Panc1 (cell line): ENCODE data around the gene ALDH1A1. TPM values are rescaled to one million over a fixed set of nuclear protein-coding genes. Genes with fewer than 3 reads are reported as not detected.

Source experiments
- ATAC-seq: fragments of 200-7000 bp; cut with Tn5 transposase; 2 replicates; pipeline ENCODE4 v1.9.1; 2020; ENCODE audit warnings: mild to moderate bottlenecking, moderate library complexity
- BruUV-seq: library from RNA; stranded (reverse); fragments of 400-500 nt; replicated peaks from 2 replicates; lab custom pipeline; 2021; lab: Mats Ljungman, UMichigan
- CTCF ChIA-PET: fragments of 300-600 bp; sonication (Branson Sonifier 250); formaldehyde crosslinking; loops from one replicate; lab custom pipeline; 2022; ENCODE audit warnings: antibody characterized with exemption; lab: Charles Lee
- POLR2A ChIA-PET: fragments of 300-600 bp; sonication (Branson Sonifier 250); formaldehyde crosslinking; loops from one replicate; lab custom pipeline; 2022; ENCODE audit warnings: antibody characterized with exemption; lab: Charles Lee
- DNase-seq: peaks from one replicate; pipeline ENCODE4 v3.0.0-alpha.2; 2010; ENCODE audit warnings: low read depth, low spot score
- H3K27ac ChIP-seq: 2 replicates; pipeline ENCODE4 v1.5.1; 2011; ENCODE audit warnings: mild to moderate bottlenecking, low read length, inconsistent platforms
- H3K27me3 ChIP-seq: fragments of 200-500 bp; sonication (Bioruptor generic); 2 replicates; pipeline ENCODE4 v1.6.0; 2014; ENCODE audit warnings: low read length, inconsistent platforms; ENCODE audit not compliant: control insufficient read depth, insufficient read depth
- H3K36me3 ChIP-seq: fragments of 200-500 bp; sonication (Bioruptor generic); 2 replicates; pipeline ENCODE4 v1.5.1; 2014; ENCODE audit warnings: inconsistent platforms, mild to moderate bottlenecking, low read length, moderate library complexity; ENCODE audit not compliant: control insufficient read depth, insufficient read depth
- H3K4me1 ChIP-seq: 2 replicates; pipeline ENCODE4 v1.5.1; 2011; ENCODE audit warnings: inconsistent platforms, mild to moderate bottlenecking, low read length, moderate library complexity; ENCODE audit not compliant: control insufficient read depth, insufficient read depth
- H3K4me3 ChIP-seq, 2 experiments: 2 replicates each; pipeline ENCODE4 v1.5.1; 2011 to 2012; ENCODE audit warnings: low read depth in 2 of 2, low read length in 2 of 2, mild to moderate bottlenecking in 2 of 2, inconsistent platforms in 1 of 2, moderate library complexity in 1 of 2
- H3K9me3 ChIP-seq: fragments of 200-500 bp; sonication (Bioruptor generic); 2 replicates; pipeline ENCODE4 v1.5.1; 2014; ENCODE audit warnings: low read depth, mild to moderate bottlenecking, inconsistent platforms, low read length, moderate library complexity; ENCODE audit not compliant: control insufficient read depth, insufficient read depth
- CTCF ChIP-seq: fragments of 450-650 bp; IDR thresholded peaks from 2 replicates; pipeline ENCODE4 v1.5.1; 2017; ENCODE audit warnings: mild to moderate bottlenecking
- POLR2AphosphoS5 ChIP-seq: IDR thresholded peaks from 2 replicates; pipeline ENCODE4 v1.6.1; 2012; ENCODE audit warnings: mild to moderate bottlenecking, low read depth, low read length, moderate library complexity
- SIN3A ChIP-seq: IDR thresholded peaks from 2 replicates; pipeline ENCODE4 v1.6.1; 2012; ENCODE audit warnings: low read depth, mild to moderate bottlenecking, low read length, moderate library complexity, borderline replicate concordance; ENCODE audit not compliant: insufficient read depth
- TCF7L2 ChIP-seq: IDR thresholded peaks from 2 replicates; pipeline ENCODE4 v1.6.1; 2011; ENCODE audit warnings: mild to moderate bottlenecking, low read depth, low read length, inconsistent platforms
- in situ Hi-C: cut with HindIII; loops from 2 replicates; pipeline ENCODE4 v1.10.0; 2016; ENCODE audit warnings: low sequenced_read_pairs, low pct_unique_long_range_greater_than_20kb
- intact Hi-C: fragments of 100-400 bp; cut with micrococcal nuclease; formaldehyde crosslinking; loops from one replicate; pipeline ENCODE4 v1.10.0; 2022; ENCODE audit not compliant: unreplicated experiment
- total RNA-seq: library from RNA; stranded (reverse); gene quantifications from one replicate; pipeline ENCODE4 v1.2.1, GENCODE V29; 2021; ENCODE audit not compliant: unreplicated experiment
- TF ChIP-seq, protein P1 (sequence below), 2 experiments: IDR thresholded peaks; 2 replicates each; pipeline ENCODE4 v1.6.1; 2011 to 2012; ENCODE audit warnings: low read depth in 2 of 2, control low read depth in 1 of 2, low read length in 1 of 2, mild to moderate bottlenecking in 1 of 2, moderate library complexity in 1 of 2; ENCODE audit not compliant: insufficient read depth in 1 of 2

Gene ALDH1A1
- total RNA-seq, 1 experiment from 2014 or later, result 0.54 TPM

- in situ Hi-C loops, result no loop called here
- ATAC-seq, result no peak
- H3K4me1 ChIP-seq, result no peaks in the 10 kb centered on the region
- no peak for DNase-seq
- H3K4me3 ChIP-seq, result no peak overlapping the region
- H3K9me3 ChIP-seq, result no peaks in the 10 kb centered on the region
- intact Hi-C loops, result no loop called here
- ChIA-PET POLR2A (no interaction called here), CTCF (no interaction called here)
- no peaks in the 10 kb centered on the region for H3K27me3 ChIP-seq
- TF ChIP-seq SIN3A (no peak), POLR2AphosphoS5 (no peak), CTCF (no peak), TCF7L2 (no peak)
- TF ChIP-seq, protein P1, sequence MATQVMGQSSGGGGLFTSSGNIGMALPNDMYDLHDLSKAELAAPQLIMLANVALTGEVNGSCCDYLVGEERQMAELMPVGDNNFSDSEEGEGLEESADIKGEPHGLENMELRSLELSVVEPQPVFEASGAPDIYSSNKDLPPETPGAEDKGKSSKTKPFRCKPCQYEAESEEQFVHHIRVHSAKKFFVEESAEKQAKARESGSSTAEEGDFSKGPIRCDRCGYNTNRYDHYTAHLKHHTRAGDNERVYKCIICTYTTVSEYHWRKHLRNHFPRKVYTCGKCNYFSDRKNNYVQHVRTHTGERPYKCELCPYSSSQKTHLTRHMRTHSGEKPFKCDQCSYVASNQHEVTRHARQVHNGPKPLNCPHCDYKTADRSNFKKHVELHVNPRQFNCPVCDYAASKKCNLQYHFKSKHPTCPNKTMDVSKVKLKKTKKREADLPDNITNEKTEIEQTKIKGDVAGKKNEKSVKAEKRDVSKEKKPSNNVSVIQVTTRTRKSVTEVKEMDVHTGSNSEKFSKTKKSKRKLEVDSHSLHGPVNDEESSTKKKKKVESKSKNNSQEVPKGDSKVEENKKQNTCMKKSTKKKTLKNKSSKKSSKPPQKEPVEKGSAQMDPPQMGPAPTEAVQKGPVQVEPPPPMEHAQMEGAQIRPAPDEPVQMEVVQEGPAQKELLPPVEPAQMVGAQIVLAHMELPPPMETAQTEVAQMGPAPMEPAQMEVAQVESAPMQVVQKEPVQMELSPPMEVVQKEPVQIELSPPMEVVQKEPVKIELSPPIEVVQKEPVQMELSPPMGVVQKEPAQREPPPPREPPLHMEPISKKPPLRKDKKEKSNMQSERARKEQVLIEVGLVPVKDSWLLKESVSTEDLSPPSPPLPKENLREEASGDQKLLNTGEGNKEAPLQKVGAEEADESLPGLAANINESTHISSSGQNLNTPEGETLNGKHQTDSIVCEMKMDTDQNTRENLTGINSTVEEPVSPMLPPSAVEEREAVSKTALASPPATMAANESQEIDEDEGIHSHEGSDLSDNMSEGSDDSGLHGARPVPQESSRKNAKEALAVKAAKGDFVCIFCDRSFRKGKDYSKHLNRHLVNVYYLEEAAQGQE (IDR thresholded peaks at IDR 0.05; ENCODE audit: insufficient read depth in 1 of 2, low read depth in 2 of 2, low read length in 1 of 2), result no peak
- H3K36me3 ChIP-seq, result no peaks in the 10 kb centered on the region
- H3K27ac ChIP-seq, result no peak overlapping the region
- no TSS peak for BruUV-seq
Measured at GRCh38 chr9:72982146-72982799, 29.4 kb upstream of the ALDH1A1 start.

DNA sequence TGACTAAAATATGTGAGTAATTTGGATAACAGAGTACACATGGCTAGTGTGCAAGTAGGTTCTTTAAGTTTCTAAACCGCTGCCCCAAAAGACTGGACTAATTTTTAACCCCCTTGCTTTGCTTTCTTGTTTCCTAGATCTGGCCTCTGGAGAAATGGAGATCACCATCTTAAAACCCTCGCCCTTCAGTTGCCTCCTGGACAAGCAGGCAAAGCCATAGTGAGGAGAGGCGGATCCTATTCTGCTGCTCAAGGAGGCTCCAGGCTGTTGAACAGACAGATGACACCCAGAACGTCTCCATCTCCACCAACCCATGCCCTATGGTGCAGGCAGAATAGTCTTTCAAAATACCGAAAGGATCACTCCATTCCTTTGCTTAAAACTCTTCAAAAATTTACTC lies 28.6 kb upstream of the ALDH1A1 start:
- TF ChIP-seq SIN3A (no peak), CTCF (no peak), POLR2AphosphoS5 (no peak), TCF7L2 (no peak)
- TF ChIP-seq, protein P1 (IDR thresholded peaks at IDR 0.05; ENCODE audit: insufficient read depth in 1 of 2, low read depth in 2 of 2, low read length in 1 of 2), result no peak
- no peak overlapping the region for H3K4me3 ChIP-seq
- POLR2A ChIA-PET, result no interaction called here
- no peaks in the 10 kb centered on the region for H3K36me3 ChIP-seq
- CTCF ChIA-PET, result no interaction called here
- in situ Hi-C loops (no loop called here), intact Hi-C loops (no loop called here)
- DNase-seq (no peak), ATAC-seq (no peak)
- H3K4me1 ChIP-seq, result no peaks in the 10 kb centered on the region
- H3K27me3 ChIP-seq, result no peaks in the 10 kb centered on the region
- no TSS peak for BruUV-seq
- H3K27ac ChIP-seq, result no peak overlapping the region
- H3K9me3 ChIP-seq, result no peaks in the 10 kb centered on the region
